Suprapubic skin (tissue), 4 donors: ENCODE measurements around the gene BAHCC1. TPM values are rescaled to one million over a fixed set of nuclear protein-coding genes. Genes with fewer than 3 reads are reported as not detected.

Experiments
- DNase-seq, 2 donors: peaks; one replicate each; pipeline ENCODE4 v3.0.0-alpha.2; 2019; ENCODE audit warnings: low spot score in 2 of 2
- H3K27ac ChIP-seq: fragments of 200-600 bp; sonication (generic); one replicate; pipeline ENCODE4 v1.5.1; 2019
- H3K27me3 ChIP-seq: fragments of 200-600 bp; sonication (generic); one replicate; pipeline ENCODE4 v1.5.1; 2019
- H3K36me3 ChIP-seq: fragments of 200-600 bp; sonication (generic); one replicate; pipeline ENCODE4 v1.5.1; 2019
- H3K4me1 ChIP-seq: fragments of 200-600 bp; sonication (generic); one replicate; pipeline ENCODE4 v1.5.1; 2019
- H3K4me3 ChIP-seq: fragments of 200-600 bp; sonication (generic); one replicate; pipeline ENCODE4 v1.5.1; 2019; ENCODE audit warnings: mild to moderate bottlenecking
- H3K9me3 ChIP-seq: fragments of 200-600 bp; sonication (generic); one replicate; pipeline ENCODE4 v1.5.1; 2019
- EP300 ChIP-seq: sonication (generic); formaldehyde crosslinking; IDR thresholded peaks from one replicate; pipeline ENCODE4 v1.6.1; 2017; ENCODE audit warnings: antibody characterized with exemption
- POLR2A ChIP-seq, 2 donors: fragments of 450-650 bp; IDR thresholded peaks; one replicate each; pipeline ENCODE4 v1.6.1; 2017; ENCODE audit warnings: antibody characterized with exemption in 2 of 2, mild to moderate bottlenecking in 2 of 2, moderate library complexity in 2 of 2
- POLR2AphosphoS5 ChIP-seq, 3 donors: sonication (generic); formaldehyde crosslinking; IDR thresholded peaks; one replicate each; pipeline ENCODE4 v1.6.1; 2017; ENCODE audit warnings: antibody characterized with exemption in 3 of 3
- WGBS: methylation state at CpG from one replicate; pipeline ENCODE4 v1.1.5; 2018; 5-methylcytosine and 5-hydroxymethylcytosine counted together
- total RNA-seq, 4 donors: library from RNA; depleted of rRNA; stranded (reverse); fragments of >200 nt; gene quantifications; one replicate each; pipeline ENCODE4 v1.1.0, GENCODE V29; 2016
- TF ChIP-seq, protein P1 (sequence below), 2 donors: fragments of 200-600 bp in 1 of 2; fragments of 450-650 bp in 1 of 2; sonication (generic) in 1 of 2; IDR thresholded peaks; one replicate each; pipeline ENCODE4 v1.5.1; 2016 to 2019; ENCODE audit warnings: antibody characterized with exemption in 2 of 2, mild to moderate bottlenecking in 1 of 2, moderate library complexity in 1 of 2

Gene BAHCC1
- total RNA-seq, 4 donors from 2014 or later = 4.5 to 19.3 (median 12.2) TPM

DNA sequence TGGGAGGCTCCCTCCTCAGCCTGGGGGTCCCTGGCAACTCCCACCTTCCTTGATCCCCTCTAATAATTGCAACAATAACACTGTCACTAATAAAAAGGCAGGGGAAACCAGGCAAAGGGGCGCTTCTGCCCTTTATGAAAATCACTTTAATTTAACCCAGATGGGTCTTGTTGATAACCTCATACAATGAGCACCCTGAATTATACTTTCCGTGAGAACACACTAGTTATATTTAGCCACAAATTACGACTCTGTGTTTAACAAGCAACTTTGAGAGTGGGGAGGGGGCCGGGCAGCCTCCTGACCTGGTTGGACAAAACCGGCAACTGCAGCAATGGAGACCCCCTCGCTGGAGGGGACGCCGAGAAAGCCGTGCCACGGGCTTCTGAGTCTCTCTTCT lies 5.7 kb upstream of the BAHCC1 start:
- H3K9me3 ChIP-seq = no peaks in the 10 kb centered on the region
- H3K4me1 ChIP-seq = peaks cover 79% of the 10 kb centered on the region
- no peaks in the 10 kb centered on the region for H3K27me3 ChIP-seq
- H3K4me3 ChIP-seq = no peak overlapping the region
- no peak for TF ChIP-seq POLR2AphosphoS5 (IDR thresholded peaks at IDR 0.05)
- TF ChIP-seq EP300 = no peak
- TF ChIP-seq, protein P1, sequence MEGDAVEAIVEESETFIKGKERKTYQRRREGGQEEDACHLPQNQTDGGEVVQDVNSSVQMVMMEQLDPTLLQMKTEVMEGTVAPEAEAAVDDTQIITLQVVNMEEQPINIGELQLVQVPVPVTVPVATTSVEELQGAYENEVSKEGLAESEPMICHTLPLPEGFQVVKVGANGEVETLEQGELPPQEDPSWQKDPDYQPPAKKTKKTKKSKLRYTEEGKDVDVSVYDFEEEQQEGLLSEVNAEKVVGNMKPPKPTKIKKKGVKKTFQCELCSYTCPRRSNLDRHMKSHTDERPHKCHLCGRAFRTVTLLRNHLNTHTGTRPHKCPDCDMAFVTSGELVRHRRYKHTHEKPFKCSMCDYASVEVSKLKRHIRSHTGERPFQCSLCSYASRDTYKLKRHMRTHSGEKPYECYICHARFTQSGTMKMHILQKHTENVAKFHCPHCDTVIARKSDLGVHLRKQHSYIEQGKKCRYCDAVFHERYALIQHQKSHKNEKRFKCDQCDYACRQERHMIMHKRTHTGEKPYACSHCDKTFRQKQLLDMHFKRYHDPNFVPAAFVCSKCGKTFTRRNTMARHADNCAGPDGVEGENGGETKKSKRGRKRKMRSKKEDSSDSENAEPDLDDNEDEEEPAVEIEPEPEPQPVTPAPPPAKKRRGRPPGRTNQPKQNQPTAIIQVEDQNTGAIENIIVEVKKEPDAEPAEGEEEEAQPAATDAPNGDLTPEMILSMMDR (IDR thresholded peaks at IDR 0.05) = no peak
- TF ChIP-seq POLR2A (IDR thresholded peaks at IDR 0.05) = no peak
- no peak overlapping the region for H3K27ac ChIP-seq
- DNase-seq = no peak
- WGBS = 82% methylated on average over 10 of the region's 10 CpGs
- no peaks in the 10 kb centered on the region for H3K36me3 ChIP-seq

DNA sequence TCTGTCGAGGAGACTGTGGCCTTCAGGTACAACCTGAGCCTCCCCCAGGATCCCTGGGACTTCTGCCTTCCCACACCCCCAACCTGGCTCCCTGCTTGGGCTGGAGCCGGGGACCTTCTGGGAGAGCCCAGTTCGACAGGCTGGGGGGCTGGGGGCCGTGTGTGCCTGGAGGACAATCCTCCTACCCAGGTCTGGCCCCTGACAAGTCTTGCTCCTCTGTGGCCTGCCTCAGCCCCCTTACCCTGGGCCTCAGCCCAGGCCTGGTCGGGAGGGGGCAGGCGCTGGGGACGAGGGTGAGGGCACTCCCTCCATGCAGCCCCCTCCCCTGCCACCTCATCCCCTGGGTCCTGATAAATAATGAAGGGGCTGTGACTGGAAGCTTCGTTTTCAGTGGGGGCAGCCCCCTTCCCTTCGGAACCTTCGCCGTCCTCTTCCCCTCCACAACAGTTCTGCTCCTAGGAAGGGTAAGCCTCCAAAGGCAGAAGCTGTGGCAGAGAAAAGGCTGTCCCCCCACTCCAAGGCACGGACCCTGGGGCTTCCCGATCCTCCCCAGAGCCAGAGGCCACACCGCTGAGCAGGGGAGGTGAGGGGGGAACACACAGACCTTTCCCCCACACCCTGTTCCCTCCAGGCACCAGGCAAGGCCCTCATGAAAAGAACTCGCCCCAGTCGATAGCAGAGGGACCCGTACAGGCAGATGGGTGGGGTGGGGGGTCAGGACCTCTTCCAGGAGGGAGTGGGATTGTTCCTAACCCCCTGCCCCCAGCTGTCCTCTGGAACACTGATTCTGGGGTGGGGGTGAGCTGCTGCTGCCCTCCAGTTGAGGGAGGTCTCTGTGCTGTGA lies 5.0 kb upstream of the BAHCC1 start:
- no peak overlapping the region for H3K4me3 ChIP-seq
- H3K9me3 ChIP-seq = no peaks in the 10 kb centered on the region
- H3K36me3 ChIP-seq = no peaks in the 10 kb centered on the region
- DNase-seq = no peak
- H3K27me3 ChIP-seq = no peaks in the 10 kb centered on the region
- peaks cover 82% of the 10 kb centered on the region for H3K4me1 ChIP-seq
- TF ChIP-seq EP300 (no peak), POLR2A (IDR thresholded peaks at IDR 0.05) (no peak), POLR2AphosphoS5 (IDR thresholded peaks at IDR 0.05) (no peak)
- TF ChIP-seq, protein P1 (IDR thresholded peaks at IDR 0.05) = no peak
- WGBS = 88% methylated on average over 8 of the region's 17 CpGs
- no peak overlapping the region for H3K27ac ChIP-seq

DNA sequence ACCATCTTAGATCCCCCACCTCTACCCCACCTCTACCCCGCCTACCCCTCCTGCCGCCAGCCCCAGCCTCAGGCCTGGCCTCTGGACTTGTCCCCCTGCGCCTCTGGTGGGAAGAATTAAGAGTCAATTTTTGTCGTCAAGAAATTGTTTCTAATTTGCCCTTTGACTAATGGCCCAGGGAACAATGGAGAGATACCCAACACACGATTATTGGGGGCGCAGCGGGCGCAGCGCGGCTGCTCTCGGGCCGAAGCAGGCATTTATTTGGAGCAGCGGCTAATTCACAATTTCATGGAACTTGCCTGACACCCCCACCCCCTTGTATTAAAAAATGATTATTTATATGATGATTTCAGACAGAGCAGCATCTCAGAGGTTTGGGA lies 4.4 kb upstream of the BAHCC1 start:
- WGBS = 87% methylated on average over 13 of the region's 13 CpGs
- TF ChIP-seq, protein P1 (IDR thresholded peaks at IDR 0.05) = no peak
- TF ChIP-seq POLR2AphosphoS5 (IDR thresholded peaks at IDR 0.05) (no peak), POLR2A (IDR thresholded peaks at IDR 0.05) (no peak), EP300 (no peak)
- Histone ChIP-seq H3K36me3 (no peaks in the 10 kb centered on the region), H3K27me3 (no peaks in the 10 kb centered on the region), H3K27ac (no peak overlapping the region), H3K4me3 (no peak overlapping the region), H3K9me3 (no peaks in the 10 kb centered on the region), H3K4me1 (peaks cover 76% of the 10 kb centered on the region)
- DNase-seq = no peak

DNA sequence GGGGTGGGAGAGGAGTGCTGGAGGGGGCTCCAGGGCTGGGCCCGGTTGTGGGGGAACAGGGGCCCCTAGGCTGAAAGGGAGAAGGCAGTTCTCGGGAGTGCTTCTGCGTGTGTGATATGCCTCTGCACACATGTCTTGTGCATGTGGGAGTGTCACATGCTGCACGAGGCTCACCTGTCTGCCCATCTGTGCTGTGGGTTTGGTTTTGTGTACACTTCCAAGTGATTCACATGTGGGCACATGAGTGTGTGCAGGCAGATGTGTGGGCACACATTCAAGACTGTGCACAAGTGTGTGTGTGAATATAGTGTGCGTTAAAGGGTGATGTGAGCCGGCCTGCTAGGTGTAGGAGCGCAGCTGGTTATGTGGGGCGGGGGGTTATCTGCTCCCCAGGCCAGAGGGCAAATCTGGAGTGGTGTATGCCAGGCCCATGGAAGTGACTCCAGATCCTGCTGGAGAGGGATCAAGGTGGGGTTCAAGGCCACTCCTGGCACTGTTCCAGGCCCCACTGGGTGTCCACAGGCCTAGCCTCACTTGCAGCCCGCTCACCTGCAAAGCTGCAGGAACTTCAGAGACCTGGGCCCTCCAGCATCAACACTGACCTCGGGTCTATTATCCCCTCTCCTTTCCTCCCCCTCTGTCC lies 3.8 kb upstream of the BAHCC1 start:
- 61% methylated on average over 5 of the region's 10 CpGs for WGBS
- H3K9me3 ChIP-seq = no peaks in the 10 kb centered on the region
- DNase-seq = no peak
- H3K4me3 ChIP-seq = peak overlapping the region; percentile 86
- H3K4me1 ChIP-seq = peaks cover 71% of the 10 kb centered on the region
- no peaks in the 10 kb centered on the region for H3K27me3 ChIP-seq
- H3K36me3 ChIP-seq = no peaks in the 10 kb centered on the region
- TF ChIP-seq, protein P1 (IDR thresholded peaks at IDR 0.05) = no peak
- TF ChIP-seq EP300 = no peak
- no peak for TF ChIP-seq POLR2AphosphoS5 (IDR thresholded peaks at IDR 0.05)
- TF ChIP-seq POLR2A (IDR thresholded peaks at IDR 0.05) = no peak
- peak overlapping the region; percentile 98 for H3K27ac ChIP-seq
